GM12878 (cell line): Measurements from ENCODE around the gene VARS2. TPM values are rescaled to one million over a fixed set of nuclear protein-coding genes. Genes with fewer than 3 reads are reported as not detected.

Experiments
- ATAC-seq: fragments of 200-7000 bp; cut with Tn5 transposase; 3 replicates; pipeline ENCODE4 v1.9.1; 2020; ENCODE audit warnings: mild to moderate bottlenecking, moderate library complexity
- BruUV-seq: library from RNA; stranded (reverse); fragments of 400-500 nt; replicated peaks from 2 replicates; lab custom pipeline; 2021; lab: Mats Ljungman, UMichigan
- CTCF ChIA-PET: fragments of 300-600 bp; sonication (Branson Sonifier 250); formaldehyde crosslinking; extraction: SDS; loops from one replicate; lab custom pipeline; 2021; ENCODE audit warnings: inconsistent platforms; lab: Yijun Ruan, JAX
- POLR2A ChIA-PET: fragments of 350-600 bp; formaldehyde crosslinking; extraction: SDS; loops from one replicate; lab custom pipeline; 2021; ENCODE audit warnings: inconsistent platforms; lab: Charles Lee
- RAD21 ChIA-PET: fragments of 300-600 bp; sonication (Branson Sonifier 250); formaldehyde crosslinking; loops from one replicate; lab custom pipeline; 2023; ENCODE audit warnings: antibody characterized with exemption; ENCODE audit not compliant: unreplicated experiment; lab: Charles Lee
- SMC1A ChIA-PET: fragments of 300-600 bp; sonication (Branson Sonifier 250); formaldehyde crosslinking; loops from one replicate; lab custom pipeline; 2023; ENCODE audit not compliant: unreplicated experiment, uncharacterized antibody; lab: Charles Lee
- DNase-seq: peaks from one replicate; pipeline ENCODE4 v3.0.0-alpha.2; 2011; ENCODE audit warnings: low read depth, low spot score
- FAIRE-seq: peaks from 3 replicates; lab custom pipeline; 2011; peaks lifted over from hg19 to GRCh38; lab: Jason Lieb, UNC
- H2AFZ ChIP-seq: 2 replicates; pipeline ENCODE4 v1.6.0; 2011; ENCODE audit warnings: low read depth, low read length, control low read depth; ENCODE audit not compliant: control insufficient read depth
- H3K27ac ChIP-seq: 2 replicates; pipeline ENCODE4 v1.5.1; 2011; ENCODE audit warnings: control low read depth; ENCODE audit not compliant: control insufficient read depth, insufficient read depth
- H3K27me3 ChIP-seq, 2 experiments: replicated peaks in 1 of 2; 2 replicates each; pipeline versions ENCODE4 v1.6.0 to v1.6.1; 2011; ENCODE audit warnings: low read length in 1 of 2; ENCODE audit not compliant: control insufficient read depth in 2 of 2, insufficient read depth in 2 of 2
- H3K36me3 ChIP-seq, 2 experiments: 2 replicates each; pipeline ENCODE4 v1.5.1; 2011; ENCODE audit warnings: low read length in 1 of 2; ENCODE audit not compliant: control insufficient read depth in 2 of 2, insufficient read depth in 2 of 2
- H3K4me1 ChIP-seq: 2 replicates; pipeline ENCODE4 v1.6.1; 2011; ENCODE audit warnings: mild to moderate bottlenecking, low read length, moderate library complexity, mixed read lengths; ENCODE audit not compliant: control insufficient read depth, insufficient read depth
- H3K4me2 ChIP-seq: 2 replicates; pipeline ENCODE4 v1.6.0; 2011; ENCODE audit warnings: control low read depth; ENCODE audit not compliant: control insufficient read depth, insufficient read depth
- H3K4me3 ChIP-seq: fragments of 200-600 bp; sonication (generic); 2 replicates; pipeline ENCODE4 v1.5.1; 2016
- H3K79me2 ChIP-seq: 2 replicates; pipeline ENCODE4 v1.6.0; 2011; ENCODE audit warnings: low read length; ENCODE audit not compliant: control insufficient read depth, insufficient read depth
- H3K9ac ChIP-seq: 2 replicates; pipeline ENCODE4 v1.8.0; 2011; ENCODE audit warnings: low read length, control low read depth, mixed read lengths; ENCODE audit not compliant: control insufficient read depth, insufficient read depth
- H3K9me3 ChIP-seq: replicated peaks from 3 replicates; pipeline ENCODE4 v1.5.1; 2011; ENCODE audit warnings: mild to moderate bottlenecking, low read length; ENCODE audit not compliant: control insufficient read depth, insufficient read depth
- H4K20me1 ChIP-seq: 2 replicates; pipeline ENCODE4 v1.6.0; 2011; ENCODE audit not compliant: control insufficient read depth, insufficient read depth
- ASH2L ChIP-seq: fragments of 300-600, 200-600 bp; sonication (generic); IDR thresholded peaks from 2 replicates; pipeline ENCODE4 v1.6.1; 2017; ENCODE audit warnings: low read depth, mild to moderate bottlenecking, borderline replicate concordance
- BACH1 ChIP-seq: fragments of 450-650 bp; IDR thresholded peaks from 2 replicates; pipeline ENCODE4 v1.6.1; 2017; ENCODE audit warnings: mild to moderate bottlenecking, borderline replicate concordance
- DPF2 ChIP-seq: fragments of 450-650 bp; IDR thresholded peaks from 2 replicates; pipeline ENCODE4 v1.6.1; 2017; ENCODE audit warnings: mild to moderate bottlenecking
- ESRRA ChIP-seq: IDR thresholded peaks from 2 replicates; pipeline ENCODE4 v1.6.1; 2012; ENCODE audit warnings: mild to moderate bottlenecking, low read length, improper control_type of control experiment
- ETV6 ChIP-seq, 2 experiments: fragments of 450-650 bp in 1 of 2; IDR thresholded peaks in 1 of 2; conservative IDR thresholded peaks in 1 of 2; 2 replicates each; pipeline ENCODE4 v1.6.1; 2014; ENCODE audit warnings: antibody characterized with exemption in 1 of 2, borderline replicate concordance in 1 of 2, low read depth in 1 of 2, mild to moderate bottlenecking in 1 of 2, moderate library complexity in 1 of 2
- JUND ChIP-seq: IDR thresholded peaks from 2 replicates; pipeline ENCODE4 v1.6.1; 2012; ENCODE audit warnings: low read depth, mild to moderate bottlenecking, low read length, improper control_type of control experiment, moderate library complexity
- SKIL ChIP-seq: fragments of 450-650 bp; IDR thresholded peaks from 2 replicates; pipeline ENCODE4 v1.6.1; 2017; ENCODE audit warnings: mild to moderate bottlenecking, low read depth, inconsistent platforms; ENCODE audit not compliant: poor library complexity, severe bottlenecking
- SMAD1 ChIP-seq: fragments of 450-650 bp; IDR thresholded peaks from 2 replicates; pipeline ENCODE4 v1.6.1; 2018; ENCODE audit warnings: mild to moderate bottlenecking, low read depth; ENCODE audit not compliant: partially characterized antibody
- SRF ChIP-seq, 2 experiments: IDR thresholded peaks; 2 replicates each; pipeline ENCODE4 v1.6.1; 2011; ENCODE audit warnings: low read depth in 2 of 2, low read length in 2 of 2, mild to moderate bottlenecking in 1 of 2, moderate library complexity in 1 of 2
- TBL1XR1 ChIP-seq: IDR thresholded peaks from 2 replicates; pipeline ENCODE4 v1.6.1; 2012; ENCODE audit warnings: low read depth, low read length, improper control_type of control experiment
- ZBTB11 ChIP-seq: fragments of 450-650 bp; formaldehyde crosslinking; IDR thresholded peaks from 2 replicates; pipeline ENCODE4 v1.5.0; 2022; ENCODE audit warnings: mild to moderate bottlenecking, missing genetic modification characterization
- ZNF207 ChIP-seq: fragments of 450-650 bp; IDR thresholded peaks from 2 replicates; pipeline ENCODE4 v1.6.1; 2014; ENCODE audit warnings: antibody characterized with exemption, mild to moderate bottlenecking, borderline replicate concordance
- WGBS: methylation state at CpG from one replicate; pipeline ENCODE4 v1.1.6; 2016; ENCODE audit warnings: low lambda C conversion rate; ENCODE audit not compliant: insufficient replicate concordance, insufficient coverage; ENCODE audit errors: missing lambda C conversion rate; 5-methylcytosine and 5-hydroxymethylcytosine counted together
- in situ Hi-C: fragments of 300-500 bp; cut with MboI; formaldehyde crosslinking; loops from 9 replicates; pipeline ENCODE4 v1.14.3; 2018; ENCODE audit warnings: mixed read lengths
- intact Hi-C: fragments of 100-400 bp; cut with micrococcal nuclease; formaldehyde crosslinking; loops from one replicate; pipeline ENCODE4 v1.14.2; 2022; ENCODE audit not compliant: unreplicated experiment
- polyA plus RNA-seq, 11 experiments: library from polyadenylated mRNA; depleted of rRNA in 4 of 11; unstranded in 6 of 11; stranded (reverse) in 5 of 11; fragments of >200 nt; fragmentation: Nextera tagmentation in 4 of 11; fragmentation: Illumina TruSeq in 1 of 11; extraction: Ambion mirVana in 4 of 11; extraction: Trizol in 1 of 11; gene quantifications; 1 replicate in 1 of 11; 2 replicates in 10 of 11; pipeline versions ENCODE4 v1.2.1 to v1.2.3, GENCODE V29; 2011 to 2016; ENCODE audit warnings: inconsistent platforms in 2 of 11, missing spikeins in 2 of 11, low read depth in 1 of 11
- total RNA-seq, 4 experiments: library from RNA; depleted of rRNA in 3 of 4; stranded (reverse); fragments of >200 nt in 3 of 4; fragmentation: Illumina TruSeq in 1 of 4; extraction: Trizol in 1 of 4; gene quantifications; 2 replicates each; pipeline versions ENCODE4 v1.2.1 to v1.2.3, GENCODE V29; 2013 to 2021
- TF ChIP-seq, protein P1 (sequence below): fragments of 450-650 bp; IDR thresholded peaks from 2 replicates; pipeline ENCODE4 v1.6.1; 2018; ENCODE audit warnings: mild to moderate bottlenecking, low read depth, moderate library complexity; ENCODE audit not compliant: partially characterized antibody
- TF ChIP-seq, protein P2 (sequence below): IDR thresholded peaks from 2 replicates; pipeline ENCODE4 v1.6.1; 2012; ENCODE audit warnings: low read depth, low read length, improper control_type of control experiment

VARS2 gene
- total and polyA plus RNA-seq, 10 of the 15 experiments (the other 5 are each of a cell fraction or from before 2014, with no cell fraction given): 3.8 to 70.7 (median 49.1) TPM

DNA sequence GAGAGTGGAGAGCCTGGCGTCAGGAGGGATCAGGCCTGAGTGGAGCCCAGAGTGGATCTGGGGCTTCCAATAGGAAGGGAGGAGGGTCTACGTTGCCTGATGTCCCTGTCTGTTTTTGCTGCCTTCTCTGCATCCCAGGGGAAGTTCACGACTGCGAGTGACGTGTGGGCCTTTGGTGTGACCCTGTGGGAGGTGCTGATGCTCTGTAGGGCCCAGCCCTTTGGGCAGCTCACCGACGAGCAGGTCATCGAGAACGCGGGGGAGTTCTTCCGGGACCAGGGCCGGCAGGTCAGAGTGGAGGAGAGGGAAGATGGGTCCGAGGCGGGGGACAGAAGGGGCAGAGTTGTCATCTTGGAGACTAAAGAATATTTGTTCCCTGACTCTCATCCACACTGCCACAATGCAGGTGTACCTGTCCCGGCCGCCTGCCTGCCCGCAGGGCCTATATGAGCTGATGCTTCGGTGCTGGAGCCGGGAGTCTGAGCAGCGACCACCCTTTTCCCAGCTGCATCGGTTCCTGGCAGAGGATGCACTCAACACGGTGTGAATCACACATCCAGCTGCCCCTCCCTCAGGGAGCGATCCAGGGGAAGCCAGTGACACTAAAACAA, 15.2 kb upstream of the VARS2 start:
- Histone ChIP-seq H3K4me2 (no peak overlapping the region), H3K4me1 (peaks cover 32% of the 10 kb centered on the region), H4K20me1 (no peaks in the 10 kb centered on the region), H3K9me3 (no peaks in the 10 kb centered on the region), H3K79me2 (no peaks in the 10 kb centered on the region), H3K27me3 (no peaks in the 10 kb centered on the region), H2AFZ (no peak overlapping the region), H3K4me3 (no peak overlapping the region), H3K27ac (no peak overlapping the region), H3K9ac (no peak overlapping the region), H3K36me3 (peaks cover 4 to 10% of the 10 kb centered on the region in 2 experiments; a peak in 3 of 4 replicates)
- ChIA-PET POLR2A (interaction anchor here (0.9 kb wide), 1 partner anchor 15 kb away, joined by 8 read pairs; the partner anchor contains the start of gene VARS2), CTCF (no interaction called here), RAD21 (interaction anchor here (3.8 kb wide), 1 partner anchor 15 kb away, joined by 31 read pairs; the partner anchor contains the start of gene VARS2), SMC1A (interaction anchor here (1.6 to 2.3 kb wide), 2 partner anchors 14 to 71 kb away, joined by 3 to 8 read pairs; partner anchors contain the start of gene VARS2)
- intact Hi-C loops: no loop called here
- TF ChIP-seq TBL1XR1 (no peak), SRF (IDR thresholded peaks at IDR 0.05; ENCODE audit: low read depth in 2 of 2, low read length in 2 of 2) (no peak), DPF2 (no peak), JUND (no peak), ESRRA (no peak), ZBTB11 (CRISPR knock-in tag) (no peak), ZNF207 (no peak), SMAD1 (no peak), BACH1 (no peak), ETV6 (conservative IDR thresholded peaks at IDR 0.05 in 1 of 2, IDR thresholded peaks at IDR 0.05 in 1 of 2; ENCODE audit: borderline replicate concordance in 1 of 2, low read depth in 1 of 2) (no peak), ASH2L (no peak), SKIL (no peak)
- TF ChIP-seq, protein P1, sequence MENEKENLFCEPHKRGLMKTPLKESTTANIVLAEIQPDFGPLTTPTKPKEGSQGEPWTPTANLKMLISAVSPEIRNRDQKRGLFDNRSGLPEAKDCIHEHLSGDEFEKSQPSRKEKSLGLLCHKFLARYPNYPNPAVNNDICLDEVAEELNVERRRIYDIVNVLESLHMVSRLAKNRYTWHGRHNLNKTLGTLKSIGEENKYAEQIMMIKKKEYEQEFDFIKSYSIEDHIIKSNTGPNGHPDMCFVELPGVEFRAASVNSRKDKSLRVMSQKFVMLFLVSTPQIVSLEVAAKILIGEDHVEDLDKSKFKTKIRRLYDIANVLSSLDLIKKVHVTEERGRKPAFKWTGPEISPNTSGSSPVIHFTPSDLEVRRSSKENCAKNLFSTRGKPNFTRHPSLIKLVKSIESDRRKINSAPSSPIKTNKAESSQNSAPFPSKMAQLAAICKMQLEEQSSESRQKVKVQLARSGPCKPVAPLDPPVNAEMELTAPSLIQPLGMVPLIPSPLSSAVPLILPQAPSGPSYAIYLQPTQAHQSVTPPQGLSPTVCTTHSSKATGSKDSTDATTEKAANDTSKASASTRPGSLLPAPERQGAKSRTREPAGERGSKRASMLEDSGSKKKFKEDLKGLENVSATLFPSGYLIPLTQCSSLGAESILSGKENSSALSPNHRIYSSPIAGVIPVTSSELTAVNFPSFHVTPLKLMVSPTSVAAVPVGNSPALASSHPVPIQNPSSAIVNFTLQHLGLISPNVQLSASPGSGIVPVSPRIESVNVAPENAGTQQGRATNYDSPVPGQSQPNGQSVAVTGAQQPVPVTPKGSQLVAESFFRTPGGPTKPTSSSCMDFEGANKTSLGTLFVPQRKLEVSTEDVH: no peak
- TF ChIP-seq, protein P2, sequence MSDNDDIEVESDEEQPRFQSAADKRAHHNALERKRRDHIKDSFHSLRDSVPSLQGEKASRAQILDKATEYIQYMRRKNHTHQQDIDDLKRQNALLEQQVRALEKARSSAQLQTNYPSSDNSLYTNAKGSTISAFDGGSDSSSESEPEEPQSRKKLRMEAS: no peak
- 74% methylated on average over 23 of the region's 23 CpGs for WGBS
- ATAC-seq: no peak
- no TSS peak for BruUV-seq
- no peak for FAIRE-seq
- DNase-seq: no peak
- in situ Hi-C loops: no loop called here
